Measurements from ENCODE around the gene ZNRF2.
"Not testable (repeated sequence)": the region's sequence is repeated elsewhere in the genome, so short reads cannot be mapped to it uniquely, and the experiment has no call there.

Gene ZNRF2

GRCh38 chr7:30371321-30371720 lies 86.9 kb downstream of the ZNRF2 start:
- Histone ChIP-seq H3K9me3 (ENCODE audit: severe bottlenecking) (no peaks in the 10 kb centered on the region), H3K27ac (no peak overlapping the region), H3K4me3 (ENCODE audit: low read depth, low read length) (no peak overlapping the region), H3K27me3 (ENCODE audit: insufficient read depth, low read depth, severe bottlenecking) (no peaks in the 10 kb centered on the region), H3K36me3 (no peaks in the 10 kb centered on the region; the same call in 1 of the 2 replicates)
- no peak for DNase-seq
- no peak for TF ChIP-seq CTCF (IDR thresholded peaks at IDR 0.05; ENCODE audit: low read depth, low read length)

GRCh38 chr7:30378275-30378674 lies 93.9 kb downstream of the ZNRF2 start:
- Histone ChIP-seq H3K36me3 (no peaks in the 10 kb centered on the region), H3K4me3 (ENCODE audit: low read depth, low read length) (no peak overlapping the region), H3K9me3 (ENCODE audit: severe bottlenecking) (peaks cover 3% of the 10 kb centered on the region), H3K27ac (no peak overlapping the region), H3K27me3 (ENCODE audit: insufficient read depth, low read depth, severe bottlenecking) (no peaks in the 10 kb centered on the region)
- no peak for DNase-seq
- no peak for TF ChIP-seq CTCF (IDR thresholded peaks at IDR 0.05; ENCODE audit: low read depth, low read length)

GRCh38 chr7:30379131-30379530 lies 94.7 kb downstream of the ZNRF2 start:
- no peaks in the 10 kb centered on the region for H3K27me3 ChIP-seq (ENCODE audit: insufficient read depth, low read depth, severe bottlenecking)
- no peak for DNase-seq

GRCh38 chr7:30379741-30380140 lies 95.3 kb downstream of the ZNRF2 start:
- H3K27ac ChIP-seq: no peak overlapping the region

More at GRCh38 chr7:30379131-30379530, 94.7 kb downstream of the ZNRF2 start:
- Histone ChIP-seq H3K9me3 (ENCODE audit: severe bottlenecking) (peaks cover 3% of the 10 kb centered on the region), H3K27ac (no peak overlapping the region), H3K4me3 (ENCODE audit: low read depth, low read length) (no peak overlapping the region), H3K36me3 (no peaks in the 10 kb centered on the region)
- TF ChIP-seq CTCF (IDR thresholded peaks at IDR 0.05; ENCODE audit: low read depth, low read length): no peak

GRCh38 chr7:30380294-30380693 lies 95.9 kb downstream of the ZNRF2 start:
- H3K4me3 ChIP-seq (ENCODE audit: low read depth, low read length): no peak overlapping the region
- no peaks in the 10 kb centered on the region for H3K36me3 ChIP-seq
- H3K9me3 ChIP-seq (ENCODE audit: severe bottlenecking): peaks cover 3% of the 10 kb centered on the region
- no peak for TF ChIP-seq CTCF (IDR thresholded peaks at IDR 0.05; ENCODE audit: low read depth, low read length)
- H3K27me3 ChIP-seq (ENCODE audit: insufficient read depth, low read depth, severe bottlenecking): no peaks in the 10 kb centered on the region
- no peak for DNase-seq
- no peak overlapping the region for H3K27ac ChIP-seq

More at GRCh38 chr7:30379741-30380140, 95.3 kb downstream of the ZNRF2 start:
- no peak for TF ChIP-seq CTCF (IDR thresholded peaks at IDR 0.05; ENCODE audit: low read depth, low read length)
- no peak for DNase-seq
- H3K36me3 ChIP-seq: no peaks in the 10 kb centered on the region
- no peaks in the 10 kb centered on the region for H3K27me3 ChIP-seq (ENCODE audit: insufficient read depth, low read depth, severe bottlenecking)
- H3K9me3 ChIP-seq (ENCODE audit: severe bottlenecking): peaks cover 3% of the 10 kb centered on the region
- H3K4me3 ChIP-seq (ENCODE audit: low read depth, low read length): no peak overlapping the region

- not testable (repeated sequence) for H3K36me3 ChIP-seq; H3K27ac ChIP-seq; H3K9me3 ChIP-seq (ENCODE audit: severe bottlenecking); H3K4me3 ChIP-seq (ENCODE audit: low read depth, low read length); H3K27me3 ChIP-seq (ENCODE audit: insufficient read depth, low read depth, severe bottlenecking); DNase-seq
Measured at GRCh38 chr7:30380824-30381223, 96.4 kb downstream of the ZNRF2 start.

All from WERI-Rb-1 (cell line).